Measurements from ENCODE around the gene CELA2A.

GRCh38 chr1:15485636-15486035 is 29.1 kb downstream of the CELA2A start:
- TF ChIP-seq CTCF (IDR thresholded peaks at IDR 0.05; ENCODE audit: insufficient read depth, low read length) (no peak), REST (IDR thresholded peaks at IDR 0.05; ENCODE audit: insufficient replicate concordance, low read depth) (no peak), POLR2AphosphoS5 (IDR thresholded peaks at IDR 0.05; ENCODE audit: low read depth) (no peak), GABPA (IDR thresholded peaks at IDR 0.05; ENCODE audit: low read depth) (no peak), SPI1 (IDR thresholded peaks at IDR 0.05; ENCODE audit: borderline replicate concordance, low read depth) (no peak)
